WI38 (cell line): ENCODE data around the gene GRIN3B.

Experiments
- H3K4me3 ChIP-seq: 2 replicates; pipeline ENCODE4 v1.5.1; 2011; ENCODE audit warnings: low read depth, mild to moderate bottlenecking, control low read depth, low read length
- TF ChIP-seq, protein P1 (sequence below): IDR thresholded peaks from 2 replicates; pipeline ENCODE4 v1.5.1; 2012; ENCODE audit warnings: low read depth, mild to moderate bottlenecking, control low read depth, low read length

Gene GRIN3B

DNA sequence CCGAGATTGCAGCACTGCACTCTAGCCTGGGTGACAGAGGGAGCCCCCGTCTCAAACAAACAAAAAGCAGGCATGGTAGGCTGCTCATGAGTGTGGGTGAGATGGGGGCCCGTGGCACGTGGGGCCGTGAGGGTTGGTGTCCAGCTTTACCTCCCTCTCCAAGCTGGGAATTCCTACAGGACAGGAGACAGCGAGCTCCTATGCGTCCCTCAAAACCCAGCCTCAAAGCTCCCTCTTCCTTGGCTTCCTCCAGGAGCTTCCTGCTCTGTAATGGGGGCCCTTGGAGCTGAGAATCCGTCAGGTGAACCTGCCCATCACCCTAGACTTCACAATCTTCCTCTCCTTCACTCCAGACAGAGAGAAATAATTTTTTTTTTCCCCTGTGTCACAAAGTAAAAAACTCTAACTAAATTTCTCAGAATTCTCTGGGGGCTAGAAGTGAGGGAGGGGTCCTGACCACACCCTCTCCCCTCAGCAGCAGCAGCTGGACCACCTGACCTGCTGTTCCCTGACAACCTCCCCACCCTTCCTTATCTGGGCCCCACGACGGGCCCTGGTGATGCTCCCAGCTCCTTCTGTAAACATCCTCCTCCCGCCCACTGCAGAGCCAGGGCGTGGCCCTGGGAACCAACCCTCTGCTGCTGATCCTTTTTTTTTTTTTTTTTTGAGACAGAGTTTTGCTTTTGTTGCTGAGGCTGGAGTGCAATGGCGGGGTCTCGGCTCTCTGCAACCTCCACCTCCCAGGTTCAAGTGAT, 38.2 kb upstream of the GRIN3B start:
- H3K4me3 ChIP-seq, result no peak overlapping the region
- TF ChIP-seq, protein P1, sequence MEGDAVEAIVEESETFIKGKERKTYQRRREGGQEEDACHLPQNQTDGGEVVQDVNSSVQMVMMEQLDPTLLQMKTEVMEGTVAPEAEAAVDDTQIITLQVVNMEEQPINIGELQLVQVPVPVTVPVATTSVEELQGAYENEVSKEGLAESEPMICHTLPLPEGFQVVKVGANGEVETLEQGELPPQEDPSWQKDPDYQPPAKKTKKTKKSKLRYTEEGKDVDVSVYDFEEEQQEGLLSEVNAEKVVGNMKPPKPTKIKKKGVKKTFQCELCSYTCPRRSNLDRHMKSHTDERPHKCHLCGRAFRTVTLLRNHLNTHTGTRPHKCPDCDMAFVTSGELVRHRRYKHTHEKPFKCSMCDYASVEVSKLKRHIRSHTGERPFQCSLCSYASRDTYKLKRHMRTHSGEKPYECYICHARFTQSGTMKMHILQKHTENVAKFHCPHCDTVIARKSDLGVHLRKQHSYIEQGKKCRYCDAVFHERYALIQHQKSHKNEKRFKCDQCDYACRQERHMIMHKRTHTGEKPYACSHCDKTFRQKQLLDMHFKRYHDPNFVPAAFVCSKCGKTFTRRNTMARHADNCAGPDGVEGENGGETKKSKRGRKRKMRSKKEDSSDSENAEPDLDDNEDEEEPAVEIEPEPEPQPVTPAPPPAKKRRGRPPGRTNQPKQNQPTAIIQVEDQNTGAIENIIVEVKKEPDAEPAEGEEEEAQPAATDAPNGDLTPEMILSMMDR, result no peak

DNA sequence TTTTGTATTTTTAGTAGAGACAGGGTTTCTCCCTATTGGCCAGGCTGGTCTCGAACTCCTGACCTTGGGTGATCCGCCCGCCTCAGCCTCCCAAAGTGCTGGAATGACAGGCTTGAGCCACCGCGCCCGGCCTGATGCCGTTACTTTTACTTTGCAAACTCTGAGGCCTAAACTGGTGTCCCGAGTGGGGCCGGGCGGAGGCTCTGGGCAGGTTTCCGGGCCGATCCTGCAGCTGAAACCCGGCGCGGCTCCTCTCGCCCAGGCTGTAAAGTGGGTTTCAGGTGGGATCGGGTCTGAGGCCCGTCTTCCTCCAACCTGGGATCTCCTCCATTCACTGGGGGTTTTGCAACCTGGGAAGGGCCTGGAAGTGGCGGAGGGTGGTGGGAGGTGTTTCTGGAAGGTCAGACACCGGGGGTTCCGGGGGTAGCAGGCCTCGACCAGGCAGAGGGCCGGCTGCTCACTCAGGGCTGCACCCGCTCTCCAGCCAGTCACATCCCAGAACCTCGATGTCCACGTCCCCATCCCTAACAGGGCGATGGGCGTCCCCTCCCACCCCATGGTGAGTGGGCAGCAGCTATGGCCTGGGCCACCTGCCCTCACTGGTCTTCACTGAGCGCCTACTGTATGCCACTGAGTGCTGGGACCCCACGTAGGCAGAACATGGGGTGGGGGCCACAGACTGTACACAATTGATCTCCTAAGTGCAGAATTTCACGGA, 37.4 kb upstream of the GRIN3B start:
- H3K4me3 ChIP-seq, result no peak overlapping the region

DNA sequence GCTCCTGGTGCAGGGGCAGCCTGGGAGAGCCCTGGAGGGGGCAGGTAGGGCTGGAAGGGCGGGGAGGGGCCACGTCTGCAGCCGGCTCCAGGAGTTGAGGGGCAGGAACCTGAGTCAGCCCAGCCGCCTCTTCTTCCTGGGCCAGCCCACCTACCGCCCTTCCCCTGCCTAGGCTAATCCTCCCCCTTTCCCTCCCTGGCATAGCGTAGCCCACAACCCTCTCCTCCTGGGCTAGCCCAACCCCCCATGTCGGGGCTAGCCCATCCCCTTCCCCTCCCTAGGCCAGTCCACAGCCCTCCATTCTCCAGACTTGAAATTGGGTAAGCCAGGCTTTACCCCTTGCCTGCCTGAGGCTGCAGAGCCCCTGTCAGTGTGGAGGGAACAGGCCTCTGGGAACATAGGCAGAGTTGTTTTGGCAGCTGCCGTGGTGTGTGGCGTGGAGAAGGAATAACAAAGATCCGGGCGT, 36.7 kb upstream of the GRIN3B start:
- TF ChIP-seq, protein P1, result no peak
- no peak overlapping the region for H3K4me3 ChIP-seq

More for the DNA sequence above, 37.4 kb upstream of the GRIN3B start:
- TF ChIP-seq, protein P1, result no peak

GRCh38 chr19:964116-964520, 36.1 kb upstream of the GRIN3B start:
- H3K4me3 ChIP-seq, result no peak overlapping the region
- TF ChIP-seq, protein P1, result no peak

- TF ChIP-seq, protein P1, result no peak
Measured at GRCh38 chr19:964761-965694, 35.2 kb upstream of the GRIN3B start.

GRCh38 chr19:966485-967088, 33.6 kb upstream of the GRIN3B start:
- TF ChIP-seq, protein P1, result no peak
- no peak overlapping the region for H3K4me3 ChIP-seq

More at GRCh38 chr19:964761-965694, 35.2 kb upstream of the GRIN3B start:
- no peak overlapping the region for H3K4me3 ChIP-seq
